Panc1 (cell line): ENCODE results near the gene GPR55. TPM values are rescaled to one million over a fixed set of nuclear protein-coding genes. Genes with fewer than 3 reads are reported as not detected.

Source experiments
- ATAC-seq: fragments of 200-7000 bp; cut with Tn5 transposase; 2 replicates; pipeline ENCODE4 v1.9.1; 2020; ENCODE audit warnings: mild to moderate bottlenecking, moderate library complexity
- BruUV-seq: library from RNA; stranded (reverse); fragments of 400-500 nt; replicated peaks from 2 replicates; lab custom pipeline; 2021; lab: Mats Ljungman, UMichigan
- CTCF ChIA-PET: fragments of 300-600 bp; sonication (Branson Sonifier 250); formaldehyde crosslinking; loops from one replicate; lab custom pipeline; 2022; ENCODE audit warnings: antibody characterized with exemption; lab: Charles Lee
- POLR2A ChIA-PET: fragments of 300-600 bp; sonication (Branson Sonifier 250); formaldehyde crosslinking; loops from one replicate; lab custom pipeline; 2022; ENCODE audit warnings: antibody characterized with exemption; lab: Charles Lee
- DNase-seq: peaks from one replicate; pipeline ENCODE4 v3.0.0-alpha.2; 2010; ENCODE audit warnings: low read depth, low spot score
- H3K27ac ChIP-seq: 2 replicates; pipeline ENCODE4 v1.5.1; 2011; ENCODE audit warnings: mild to moderate bottlenecking, low read length, inconsistent platforms
- H3K27me3 ChIP-seq: fragments of 200-500 bp; sonication (Bioruptor generic); 2 replicates; pipeline ENCODE4 v1.6.0; 2014; ENCODE audit warnings: low read length, inconsistent platforms; ENCODE audit not compliant: control insufficient read depth, insufficient read depth
- H3K36me3 ChIP-seq: fragments of 200-500 bp; sonication (Bioruptor generic); 2 replicates; pipeline ENCODE4 v1.5.1; 2014; ENCODE audit warnings: inconsistent platforms, mild to moderate bottlenecking, low read length, moderate library complexity; ENCODE audit not compliant: control insufficient read depth, insufficient read depth
- H3K4me1 ChIP-seq: 2 replicates; pipeline ENCODE4 v1.5.1; 2011; ENCODE audit warnings: inconsistent platforms, mild to moderate bottlenecking, low read length, moderate library complexity; ENCODE audit not compliant: control insufficient read depth, insufficient read depth
- H3K4me3 ChIP-seq, 2 experiments: 2 replicates each; pipeline ENCODE4 v1.5.1; 2011 to 2012; ENCODE audit warnings: low read depth in 2 of 2, low read length in 2 of 2, mild to moderate bottlenecking in 2 of 2, inconsistent platforms in 1 of 2, moderate library complexity in 1 of 2
- H3K9me3 ChIP-seq: fragments of 200-500 bp; sonication (Bioruptor generic); 2 replicates; pipeline ENCODE4 v1.5.1; 2014; ENCODE audit warnings: low read depth, mild to moderate bottlenecking, inconsistent platforms, low read length, moderate library complexity; ENCODE audit not compliant: control insufficient read depth, insufficient read depth
- POLR2AphosphoS5 ChIP-seq: IDR thresholded peaks from 2 replicates; pipeline ENCODE4 v1.6.1; 2012; ENCODE audit warnings: mild to moderate bottlenecking, low read depth, low read length, moderate library complexity
- SIN3A ChIP-seq: IDR thresholded peaks from 2 replicates; pipeline ENCODE4 v1.6.1; 2012; ENCODE audit warnings: low read depth, mild to moderate bottlenecking, low read length, moderate library complexity, borderline replicate concordance; ENCODE audit not compliant: insufficient read depth
- TCF7L2 ChIP-seq: IDR thresholded peaks from 2 replicates; pipeline ENCODE4 v1.6.1; 2011; ENCODE audit warnings: mild to moderate bottlenecking, low read depth, low read length, inconsistent platforms
- in situ Hi-C: cut with HindIII; loops from 2 replicates; pipeline ENCODE4 v1.10.0; 2016; ENCODE audit warnings: low sequenced_read_pairs, low pct_unique_long_range_greater_than_20kb
- intact Hi-C: fragments of 100-400 bp; cut with micrococcal nuclease; formaldehyde crosslinking; loops from one replicate; pipeline ENCODE4 v1.10.0; 2022; ENCODE audit not compliant: unreplicated experiment
- total RNA-seq: library from RNA; stranded (reverse); gene quantifications from one replicate; pipeline ENCODE4 v1.2.1, GENCODE V29; 2021; ENCODE audit not compliant: unreplicated experiment
- TF ChIP-seq, protein P1 (sequence below), 2 experiments: IDR thresholded peaks; 2 replicates each; pipeline ENCODE4 v1.6.1; 2011 to 2012; ENCODE audit warnings: low read depth in 2 of 2, control low read depth in 1 of 2, low read length in 1 of 2, mild to moderate bottlenecking in 1 of 2, moderate library complexity in 1 of 2; ENCODE audit not compliant: insufficient read depth in 1 of 2
- TF ChIP-seq, protein P2 (sequence below): fragments of 450-650 bp; IDR thresholded peaks from 2 replicates; pipeline ENCODE4 v1.5.1; 2017; ENCODE audit warnings: mild to moderate bottlenecking

Gene GPR55
- total RNA-seq, 1 experiment from 2014 or later: 0.08 TPM

DNA sequence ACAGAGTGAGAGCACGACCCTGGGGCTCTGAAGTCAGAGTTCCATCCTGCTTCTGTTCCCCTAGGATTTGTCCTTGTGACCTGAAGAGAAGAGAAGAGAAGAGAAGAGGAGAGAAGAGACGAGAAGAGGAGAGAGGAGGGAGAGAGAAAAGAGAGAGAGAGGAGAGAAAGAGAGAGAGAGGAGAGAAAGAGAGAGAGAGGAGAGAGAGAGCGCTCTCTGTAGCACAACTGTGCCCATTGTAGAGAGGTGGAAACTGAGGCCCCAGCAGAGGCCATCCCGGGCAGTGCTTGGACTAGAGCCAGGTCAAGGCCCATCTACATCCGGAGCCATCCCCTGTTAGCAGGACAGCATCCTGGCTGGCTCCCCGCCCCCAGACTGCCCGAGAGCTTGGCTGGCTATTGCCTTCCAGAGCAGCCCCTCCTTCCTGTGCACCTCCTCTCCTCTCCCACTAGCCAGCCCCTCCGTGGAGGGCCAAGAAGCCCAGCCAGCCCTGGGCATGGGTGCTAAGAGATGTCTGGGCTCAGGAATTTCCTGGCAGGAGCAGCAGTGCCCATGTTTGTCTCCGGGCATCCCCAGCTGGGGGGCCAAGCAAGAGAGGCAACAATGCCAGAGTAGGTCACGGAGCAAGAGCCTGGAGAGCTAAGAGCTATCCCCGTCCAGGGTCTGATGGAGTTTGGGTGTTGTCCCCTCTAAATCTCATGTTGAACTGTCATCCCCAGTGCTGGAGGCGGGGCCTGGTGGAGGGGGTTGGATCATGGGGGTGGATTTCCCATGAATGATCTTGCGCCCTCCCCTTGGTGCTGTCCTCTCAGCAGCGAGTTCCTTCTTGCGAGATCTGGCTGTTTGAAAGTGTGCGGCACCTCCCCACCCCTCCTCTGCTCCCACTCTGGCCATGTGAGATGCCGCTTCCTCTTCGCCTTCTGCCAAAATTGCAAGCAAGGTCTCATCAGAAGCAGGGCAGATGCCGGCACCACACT, 18.2 kb upstream of the GPR55 start:
- intact Hi-C loops (no loop called here), in situ Hi-C loops (no loop called here)
- BruUV-seq: no TSS peak
- POLR2A ChIA-PET: interaction anchor here (0.7 kb wide), 1 partner anchor 39 kb away, joined by 3 read pairs; no protein-coding TSS in a partner anchor
- ATAC-seq (no peak), DNase-seq (no peak)
- Histone ChIP-seq H3K36me3 (no peaks in the 10 kb centered on the region), H3K27me3 (no peaks in the 10 kb centered on the region), H3K4me3 (no peak overlapping the region), H3K9me3 (no peaks in the 10 kb centered on the region), H3K4me1 (no peaks in the 10 kb centered on the region), H3K27ac (no peak overlapping the region)
- no peak for TF ChIP-seq SIN3A
- TF ChIP-seq TCF7L2: no peak
- TF ChIP-seq, protein P1, sequence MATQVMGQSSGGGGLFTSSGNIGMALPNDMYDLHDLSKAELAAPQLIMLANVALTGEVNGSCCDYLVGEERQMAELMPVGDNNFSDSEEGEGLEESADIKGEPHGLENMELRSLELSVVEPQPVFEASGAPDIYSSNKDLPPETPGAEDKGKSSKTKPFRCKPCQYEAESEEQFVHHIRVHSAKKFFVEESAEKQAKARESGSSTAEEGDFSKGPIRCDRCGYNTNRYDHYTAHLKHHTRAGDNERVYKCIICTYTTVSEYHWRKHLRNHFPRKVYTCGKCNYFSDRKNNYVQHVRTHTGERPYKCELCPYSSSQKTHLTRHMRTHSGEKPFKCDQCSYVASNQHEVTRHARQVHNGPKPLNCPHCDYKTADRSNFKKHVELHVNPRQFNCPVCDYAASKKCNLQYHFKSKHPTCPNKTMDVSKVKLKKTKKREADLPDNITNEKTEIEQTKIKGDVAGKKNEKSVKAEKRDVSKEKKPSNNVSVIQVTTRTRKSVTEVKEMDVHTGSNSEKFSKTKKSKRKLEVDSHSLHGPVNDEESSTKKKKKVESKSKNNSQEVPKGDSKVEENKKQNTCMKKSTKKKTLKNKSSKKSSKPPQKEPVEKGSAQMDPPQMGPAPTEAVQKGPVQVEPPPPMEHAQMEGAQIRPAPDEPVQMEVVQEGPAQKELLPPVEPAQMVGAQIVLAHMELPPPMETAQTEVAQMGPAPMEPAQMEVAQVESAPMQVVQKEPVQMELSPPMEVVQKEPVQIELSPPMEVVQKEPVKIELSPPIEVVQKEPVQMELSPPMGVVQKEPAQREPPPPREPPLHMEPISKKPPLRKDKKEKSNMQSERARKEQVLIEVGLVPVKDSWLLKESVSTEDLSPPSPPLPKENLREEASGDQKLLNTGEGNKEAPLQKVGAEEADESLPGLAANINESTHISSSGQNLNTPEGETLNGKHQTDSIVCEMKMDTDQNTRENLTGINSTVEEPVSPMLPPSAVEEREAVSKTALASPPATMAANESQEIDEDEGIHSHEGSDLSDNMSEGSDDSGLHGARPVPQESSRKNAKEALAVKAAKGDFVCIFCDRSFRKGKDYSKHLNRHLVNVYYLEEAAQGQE (IDR thresholded peaks at IDR 0.05; ENCODE audit: insufficient read depth in 1 of 2, low read depth in 2 of 2, low read length in 1 of 2): no peak
- TF ChIP-seq, protein P2, sequence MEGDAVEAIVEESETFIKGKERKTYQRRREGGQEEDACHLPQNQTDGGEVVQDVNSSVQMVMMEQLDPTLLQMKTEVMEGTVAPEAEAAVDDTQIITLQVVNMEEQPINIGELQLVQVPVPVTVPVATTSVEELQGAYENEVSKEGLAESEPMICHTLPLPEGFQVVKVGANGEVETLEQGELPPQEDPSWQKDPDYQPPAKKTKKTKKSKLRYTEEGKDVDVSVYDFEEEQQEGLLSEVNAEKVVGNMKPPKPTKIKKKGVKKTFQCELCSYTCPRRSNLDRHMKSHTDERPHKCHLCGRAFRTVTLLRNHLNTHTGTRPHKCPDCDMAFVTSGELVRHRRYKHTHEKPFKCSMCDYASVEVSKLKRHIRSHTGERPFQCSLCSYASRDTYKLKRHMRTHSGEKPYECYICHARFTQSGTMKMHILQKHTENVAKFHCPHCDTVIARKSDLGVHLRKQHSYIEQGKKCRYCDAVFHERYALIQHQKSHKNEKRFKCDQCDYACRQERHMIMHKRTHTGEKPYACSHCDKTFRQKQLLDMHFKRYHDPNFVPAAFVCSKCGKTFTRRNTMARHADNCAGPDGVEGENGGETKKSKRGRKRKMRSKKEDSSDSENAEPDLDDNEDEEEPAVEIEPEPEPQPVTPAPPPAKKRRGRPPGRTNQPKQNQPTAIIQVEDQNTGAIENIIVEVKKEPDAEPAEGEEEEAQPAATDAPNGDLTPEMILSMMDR: no peak
- TF ChIP-seq POLR2AphosphoS5: no peak
- CTCF ChIA-PET: no interaction called here

DNA sequence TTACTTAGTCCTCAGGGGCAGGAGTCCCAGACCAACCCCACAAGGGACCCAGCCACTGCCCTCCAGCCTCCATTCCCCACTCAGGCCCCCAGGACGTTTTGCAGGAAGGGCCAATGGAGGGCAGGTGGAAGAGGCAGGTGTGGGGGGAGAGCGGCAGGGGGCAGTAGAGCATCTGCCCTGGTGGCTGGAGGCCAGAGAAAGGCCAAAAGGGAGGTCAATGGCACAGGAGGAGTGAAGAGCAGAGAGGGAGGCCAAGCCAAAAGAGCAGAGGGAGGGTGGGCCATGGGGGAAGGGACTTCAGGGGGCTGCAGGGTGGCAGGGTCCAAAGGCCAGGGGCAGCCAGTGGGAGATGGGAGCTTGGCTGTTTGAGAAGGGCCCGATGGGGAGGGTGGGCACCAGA, 17.3 kb upstream of the GPR55 start:
- ATAC-seq: no peak
- intact Hi-C loops: no loop called here
- no TSS peak for BruUV-seq

More for the DNA sequence above, 17.3 kb upstream of the GPR55 start:
- no peak for DNase-seq
- Histone ChIP-seq H3K27ac (no peak overlapping the region), H3K4me3 (no peak overlapping the region), H3K9me3 (peaks cover 3% of the 10 kb centered on the region; the same call in 1 of the 2 replicates), H3K4me1 (no peaks in the 10 kb centered on the region), H3K36me3 (no peaks in the 10 kb centered on the region), H3K27me3 (no peaks in the 10 kb centered on the region)
- POLR2A ChIA-PET: interaction anchor here (0.7 kb wide), 1 partner anchor 40 kb away, joined by 3 read pairs; no protein-coding TSS in a partner anchor
- TF ChIP-seq, protein P1 (IDR thresholded peaks at IDR 0.05; ENCODE audit: insufficient read depth in 1 of 2, low read depth in 2 of 2, low read length in 1 of 2): no peak
- TF ChIP-seq POLR2AphosphoS5: no peak
- TF ChIP-seq, protein P2: no peak
- TF ChIP-seq TCF7L2: no peak
- CTCF ChIA-PET: no interaction called here
- in situ Hi-C loops: no loop called here
